MM.1S (cell line): Measurements from ENCODE around the gene SAFB2.

Experiments used
- DNase-seq: peaks from one replicate; pipeline ENCODE4 v3.0.0-alpha.2; 2015
- H2AFZ ChIP-seq: fragments of 300-600 bp; sonication (generic); 2 replicates; pipeline ENCODE4 v1.6.0; 2016; ENCODE audit warnings: antibody characterized with exemption, low read length
- H3F3A ChIP-seq: fragments of 300-600 bp; sonication (generic); 2 replicates; pipeline ENCODE4 v1.6.1; 2016; ENCODE audit warnings: mild to moderate bottlenecking, antibody characterized with exemption, low read length, moderate library complexity, mixed read lengths; ENCODE audit not compliant: insufficient read depth
- H3K27ac ChIP-seq: fragments of 300-600 bp; sonication (generic); 2 replicates; pipeline ENCODE4 v1.5.1; 2016; ENCODE audit warnings: mild to moderate bottlenecking, low read length
- H3K27me3 ChIP-seq: fragments of 300-600 bp; sonication (generic); replicated peaks from 2 replicates; pipeline ENCODE4 v1.6.0; 2016; ENCODE audit warnings: low read length; ENCODE audit not compliant: insufficient read depth
- H3K36me3 ChIP-seq: fragments of 300-600 bp; sonication (generic); replicated peaks from 2 replicates; pipeline ENCODE4 v1.6.1; 2016; ENCODE audit warnings: mild to moderate bottlenecking, low read length, mixed read lengths; ENCODE audit not compliant: insufficient read depth
- H3K4me1 ChIP-seq: fragments of 300-600 bp; sonication (generic); 2 replicates; pipeline ENCODE4 v1.6.1; 2016; ENCODE audit warnings: low read length, mixed read lengths
- H3K4me2 ChIP-seq: fragments of 300-600 bp; sonication (generic); 2 replicates; pipeline ENCODE4 v1.6.0; 2016; ENCODE audit warnings: low read depth, low read length
- H3K4me3 ChIP-seq: fragments of 300-600 bp; sonication (generic); 2 replicates; pipeline ENCODE4 v1.5.1; 2016; ENCODE audit warnings: low read length, mixed read lengths
- H3K79me2 ChIP-seq: fragments of 300-600 bp; sonication (generic); 2 replicates; pipeline ENCODE4 v1.6.1; 2016; ENCODE audit warnings: mixed run types, low read length, mixed read lengths
- H3K9ac ChIP-seq: fragments of 300-600 bp; sonication (generic); 2 replicates; pipeline ENCODE4 v1.6.1; 2016; ENCODE audit warnings: low read length, mixed read lengths
- H3K9me2 ChIP-seq: fragments of 300-600 bp; sonication (generic); replicated peaks from 2 replicates; pipeline ENCODE4 v1.6.1; 2016; ENCODE audit warnings: mild to moderate bottlenecking, low read length, mixed read lengths; ENCODE audit not compliant: insufficient read depth
- H3K9me3 ChIP-seq: fragments of 300-600 bp; sonication (generic); replicated peaks from 2 replicates; pipeline ENCODE4 v1.6.1; 2016; ENCODE audit warnings: mild to moderate bottlenecking, low read length, mixed read lengths; ENCODE audit not compliant: insufficient read depth
- H4K20me1 ChIP-seq: fragments of 300-600 bp; sonication (generic); 2 replicates; pipeline ENCODE4 v1.6.1; 2016; ENCODE audit warnings: mild to moderate bottlenecking, low read length, moderate library complexity, mixed read lengths; ENCODE audit not compliant: insufficient read depth
- EZH2 ChIP-seq: fragments of 300-600 bp; sonication (generic); optimal IDR thresholded peaks from 2 replicates; pipeline ENCODE3; 2017; ENCODE audit warnings: low read depth, mild to moderate bottlenecking, antibody characterized with exemption, low read length, mixed read lengths
- EZH2phosphoT487 ChIP-seq: fragments of 300-600 bp; sonication (generic); IDR thresholded peaks from 2 replicates; pipeline ENCODE4 v1.6.1; 2018; ENCODE audit warnings: antibody characterized with exemption, low read length
- TF ChIP-seq, protein P1 (sequence below): fragments of 300-600 bp; sonication (generic); IDR thresholded peaks from 2 replicates; pipeline ENCODE4 v1.5.1; 2016; ENCODE audit warnings: antibody characterized with exemption, low read length, mixed read lengths

SAFB2 gene

GRCh38 chr19:5593343-5594255 lies 29.0 kb downstream of the SAFB2 start:
- no peak overlapping the region for H3K4me2 ChIP-seq
- H3K27me3 ChIP-seq: no peaks in the 10 kb centered on the region
- H3K9me2 ChIP-seq: no peaks in the 10 kb centered on the region
- H4K20me1 ChIP-seq: no peaks in the 10 kb centered on the region
- no peaks in the 10 kb centered on the region for H3K4me1 ChIP-seq
- no peak overlapping the region for H3K4me3 ChIP-seq
- H2AFZ ChIP-seq: no peak overlapping the region
- H3K9me3 ChIP-seq: no peaks in the 10 kb centered on the region
- H3K27ac ChIP-seq: no peak overlapping the region
- TF ChIP-seq EZH2phosphoT487 (no peak), EZH2 (no peak)
- TF ChIP-seq, protein P1, sequence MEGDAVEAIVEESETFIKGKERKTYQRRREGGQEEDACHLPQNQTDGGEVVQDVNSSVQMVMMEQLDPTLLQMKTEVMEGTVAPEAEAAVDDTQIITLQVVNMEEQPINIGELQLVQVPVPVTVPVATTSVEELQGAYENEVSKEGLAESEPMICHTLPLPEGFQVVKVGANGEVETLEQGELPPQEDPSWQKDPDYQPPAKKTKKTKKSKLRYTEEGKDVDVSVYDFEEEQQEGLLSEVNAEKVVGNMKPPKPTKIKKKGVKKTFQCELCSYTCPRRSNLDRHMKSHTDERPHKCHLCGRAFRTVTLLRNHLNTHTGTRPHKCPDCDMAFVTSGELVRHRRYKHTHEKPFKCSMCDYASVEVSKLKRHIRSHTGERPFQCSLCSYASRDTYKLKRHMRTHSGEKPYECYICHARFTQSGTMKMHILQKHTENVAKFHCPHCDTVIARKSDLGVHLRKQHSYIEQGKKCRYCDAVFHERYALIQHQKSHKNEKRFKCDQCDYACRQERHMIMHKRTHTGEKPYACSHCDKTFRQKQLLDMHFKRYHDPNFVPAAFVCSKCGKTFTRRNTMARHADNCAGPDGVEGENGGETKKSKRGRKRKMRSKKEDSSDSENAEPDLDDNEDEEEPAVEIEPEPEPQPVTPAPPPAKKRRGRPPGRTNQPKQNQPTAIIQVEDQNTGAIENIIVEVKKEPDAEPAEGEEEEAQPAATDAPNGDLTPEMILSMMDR: no peak
- H3K9ac ChIP-seq: no peak overlapping the region
- H3F3A ChIP-seq: no peaks in the 10 kb centered on the region
- peak; percentile 2 for DNase-seq
- peaks cover 49% of the 10 kb centered on the region for H3K36me3 ChIP-seq
- peaks cover 11% of the 10 kb centered on the region; the same call in 1 of the 2 replicates for H3K79me2 ChIP-seq

GRCh38 chr19:5592531-5593342 lies 29.8 kb downstream of the SAFB2 start:
- H3K9me3 ChIP-seq: no peaks in the 10 kb centered on the region
- H3K4me1 ChIP-seq: no peaks in the 10 kb centered on the region
- no peaks in the 10 kb centered on the region for H4K20me1 ChIP-seq
- TF ChIP-seq EZH2 (no peak), EZH2phosphoT487 (no peak)
- TF ChIP-seq, protein P1: no peak
- no peak overlapping the region for H3K27ac ChIP-seq
- H3K4me2 ChIP-seq: no peak overlapping the region
- H3K36me3 ChIP-seq: peaks cover 49% of the 10 kb centered on the region
- no peaks in the 10 kb centered on the region for H3K9me2 ChIP-seq
- no peak overlapping the region for H3K9ac ChIP-seq
- peak; percentile 5 for DNase-seq
- no peak overlapping the region for H2AFZ ChIP-seq
- H3K4me3 ChIP-seq: no peak overlapping the region
- H3K79me2 ChIP-seq: peaks cover 11% of the 10 kb centered on the region; the same call in 1 of the 2 replicates
- no peaks in the 10 kb centered on the region for H3F3A ChIP-seq
- no peaks in the 10 kb centered on the region for H3K27me3 ChIP-seq

- Histone ChIP-seq H3K4me2 (no peak overlapping the region), H3K27ac (no peak overlapping the region), H2AFZ (no peak overlapping the region), H3K9me2 (no peaks in the 10 kb centered on the region), H3K9ac (no peak overlapping the region), H3K4me1 (no peaks in the 10 kb centered on the region), H3K9me3 (no peaks in the 10 kb centered on the region), H3K4me3 (no peak overlapping the region), H4K20me1 (no peaks in the 10 kb centered on the region), H3K79me2 (peaks cover 6% of the 10 kb centered on the region; the same call in 1 of the 2 replicates), H3F3A (no peaks in the 10 kb centered on the region), H3K27me3 (no peaks in the 10 kb centered on the region), H3K36me3 (peaks cover 46% of the 10 kb centered on the region)
- DNase-seq: no peak
- TF ChIP-seq, protein P1: no peak
- TF ChIP-seq EZH2 (no peak), EZH2phosphoT487 (no peak)
These were observed 31.1 kb downstream of the SAFB2 start for GRCh38 chr19:5591476-5591875.
